ENCODE data around the gene MREG.
A peak's percentile ranks its signal among the peaks of the same experiment; 100 is the strongest.

Gene MREG

GRCh38 chr2:216039918-216040317 is 26.6 kb upstream of the MREG start:
- in situ Hi-C loops (cut with MboI; ENCODE audit: low pct_unique_long_range_greater_than_20kb, low sequenced_read_pairs, unreplicated experiment) = no loop called here
- DNase-seq (ENCODE audit: low spot score) = no peak
- no peak for TF ChIP-seq CTCF (IDR thresholded peaks at IDR 0.05; ENCODE audit: extremely low read depth, insufficient read depth, missing control alignments)

- DNase-seq (ENCODE audit: low spot score) = peak; percentile 60
- TF ChIP-seq CTCF (IDR thresholded peaks at IDR 0.05; ENCODE audit: extremely low read depth, insufficient read depth, missing control alignments) = peak; percentile 82
- in situ Hi-C loops (cut with MboI; ENCODE audit: low pct_unique_long_range_greater_than_20kb, low sequenced_read_pairs, unreplicated experiment) = no loop called here
Observed at GRCh38 chr2:216034065-216034464, 20.7 kb upstream of the MREG start.

- no peak for TF ChIP-seq CTCF (IDR thresholded peaks at IDR 0.05; ENCODE audit: extremely low read depth, insufficient read depth, missing control alignments)
- in situ Hi-C loops (cut with MboI; ENCODE audit: low pct_unique_long_range_greater_than_20kb, low sequenced_read_pairs, unreplicated experiment) = no loop called here
Observed at GRCh38 chr2:216033403-216033802, 20.1 kb upstream of the MREG start.

GRCh38 chr2:216031960-216032689 is 18.8 kb upstream of the MREG start:
- no peak for TF ChIP-seq CTCF (IDR thresholded peaks at IDR 0.05; ENCODE audit: extremely low read depth, insufficient read depth, missing control alignments)
- peak; percentile 62 for DNase-seq (ENCODE audit: low spot score)
- in situ Hi-C loops (cut with MboI; ENCODE audit: low pct_unique_long_range_greater_than_20kb, low sequenced_read_pairs, unreplicated experiment) = no loop called here

More at GRCh38 chr2:216033403-216033802, 20.1 kb upstream of the MREG start:
- no peak for DNase-seq (ENCODE audit: low spot score)

GRCh38 chr2:216030216-216030615 is 16.9 kb upstream of the MREG start:
- no peak for TF ChIP-seq CTCF (IDR thresholded peaks at IDR 0.05; ENCODE audit: extremely low read depth, insufficient read depth, missing control alignments)
- no peak for DNase-seq (ENCODE audit: low spot score)
- in situ Hi-C loops (cut with MboI; ENCODE audit: low pct_unique_long_range_greater_than_20kb, low sequenced_read_pairs, unreplicated experiment) = no loop called here

GRCh38 chr2:216029416-216030129 is 16.2 kb upstream of the MREG start:
- DNase-seq (ENCODE audit: low spot score) = no peak
- in situ Hi-C loops (cut with MboI; ENCODE audit: low pct_unique_long_range_greater_than_20kb, low sequenced_read_pairs, unreplicated experiment) = no loop called here
- no peak for TF ChIP-seq CTCF (IDR thresholded peaks at IDR 0.05; ENCODE audit: extremely low read depth, insufficient read depth, missing control alignments)
